ENCODE results near the gene SLC39A11. TPM values are rescaled to one million over a fixed set of nuclear protein-coding genes. Genes with fewer than 3 reads are reported as not detected.

Gene SLC39A11
- total RNA-seq, 1 donor from 2014 or later = 23.2 TPM

DNA sequence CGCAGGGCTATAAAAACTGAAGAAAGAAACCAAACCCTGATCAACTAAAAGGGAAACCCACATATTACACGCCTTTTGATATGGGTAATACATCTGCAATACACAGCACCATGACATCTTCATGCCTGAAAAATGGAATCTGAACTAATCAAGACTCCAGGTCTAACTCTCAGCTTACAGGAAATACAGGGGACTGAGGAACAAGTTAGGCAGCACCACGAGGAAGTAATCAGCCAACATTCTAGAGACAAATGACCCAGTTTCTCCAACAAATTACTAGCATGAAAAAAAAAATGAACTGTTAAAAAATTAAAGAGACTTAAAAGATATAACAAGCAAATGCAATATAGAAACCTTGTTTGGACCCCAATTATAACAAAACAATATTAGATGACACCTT, 9.1 kb downstream of the SLC39A11 start:
- H3K27ac Mint-ChIP-seq = no peak overlapping the region
- H3K9me3 Mint-ChIP-seq = peaks cover 11% of the 10 kb centered on the region
- H3K36me3 Mint-ChIP-seq = peaks cover 47% of the 10 kb centered on the region
- H3K4me3 Mint-ChIP-seq = no peak overlapping the region
- DNase-seq (ENCODE audit: extremely low spot score, unreplicated experiment) = no peak
- no peaks in the 10 kb centered on the region for H3K27me3 Mint-ChIP-seq
- no peaks in the 10 kb centered on the region for H3K4me1 Mint-ChIP-seq (ENCODE audit: unreplicated experiment)
- TF ChIP-seq, protein P1, sequence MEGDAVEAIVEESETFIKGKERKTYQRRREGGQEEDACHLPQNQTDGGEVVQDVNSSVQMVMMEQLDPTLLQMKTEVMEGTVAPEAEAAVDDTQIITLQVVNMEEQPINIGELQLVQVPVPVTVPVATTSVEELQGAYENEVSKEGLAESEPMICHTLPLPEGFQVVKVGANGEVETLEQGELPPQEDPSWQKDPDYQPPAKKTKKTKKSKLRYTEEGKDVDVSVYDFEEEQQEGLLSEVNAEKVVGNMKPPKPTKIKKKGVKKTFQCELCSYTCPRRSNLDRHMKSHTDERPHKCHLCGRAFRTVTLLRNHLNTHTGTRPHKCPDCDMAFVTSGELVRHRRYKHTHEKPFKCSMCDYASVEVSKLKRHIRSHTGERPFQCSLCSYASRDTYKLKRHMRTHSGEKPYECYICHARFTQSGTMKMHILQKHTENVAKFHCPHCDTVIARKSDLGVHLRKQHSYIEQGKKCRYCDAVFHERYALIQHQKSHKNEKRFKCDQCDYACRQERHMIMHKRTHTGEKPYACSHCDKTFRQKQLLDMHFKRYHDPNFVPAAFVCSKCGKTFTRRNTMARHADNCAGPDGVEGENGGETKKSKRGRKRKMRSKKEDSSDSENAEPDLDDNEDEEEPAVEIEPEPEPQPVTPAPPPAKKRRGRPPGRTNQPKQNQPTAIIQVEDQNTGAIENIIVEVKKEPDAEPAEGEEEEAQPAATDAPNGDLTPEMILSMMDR (conservative IDR thresholded peaks at IDR 0.05) = no peak

DNA sequence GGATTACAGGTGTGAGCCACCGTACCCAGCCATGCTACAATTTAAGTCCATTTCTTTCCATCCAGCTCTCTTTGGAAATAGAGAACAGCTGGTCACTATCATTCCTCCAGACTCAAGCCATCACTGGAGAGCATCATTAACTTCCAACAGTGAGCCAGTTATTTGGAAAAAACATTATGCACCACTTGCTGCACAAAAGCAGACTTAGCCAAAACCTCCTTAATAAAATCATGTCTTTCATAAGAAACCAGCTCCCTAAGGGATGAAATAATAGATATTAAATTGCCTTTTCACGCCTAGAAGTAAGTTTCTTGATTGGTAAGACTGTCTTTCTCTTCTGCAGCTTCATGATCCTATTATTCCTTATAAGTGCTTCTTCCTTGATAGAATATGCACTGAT, 17.9 kb downstream of the SLC39A11 start:
- Mint-ChIP-seq H3K4me1 (ENCODE audit: unreplicated experiment) (peaks cover 2% of the 10 kb centered on the region), H3K27me3 (no peaks in the 10 kb centered on the region), H3K9me3 (no peaks in the 10 kb centered on the region), H3K4me3 (no peak overlapping the region), H3K36me3 (peaks cover 10% of the 10 kb centered on the region), H3K27ac (no peak overlapping the region)
- DNase-seq (ENCODE audit: extremely low spot score, unreplicated experiment) = no peak
- TF ChIP-seq, protein P1 (conservative IDR thresholded peaks at IDR 0.05) = no peak

DNA sequence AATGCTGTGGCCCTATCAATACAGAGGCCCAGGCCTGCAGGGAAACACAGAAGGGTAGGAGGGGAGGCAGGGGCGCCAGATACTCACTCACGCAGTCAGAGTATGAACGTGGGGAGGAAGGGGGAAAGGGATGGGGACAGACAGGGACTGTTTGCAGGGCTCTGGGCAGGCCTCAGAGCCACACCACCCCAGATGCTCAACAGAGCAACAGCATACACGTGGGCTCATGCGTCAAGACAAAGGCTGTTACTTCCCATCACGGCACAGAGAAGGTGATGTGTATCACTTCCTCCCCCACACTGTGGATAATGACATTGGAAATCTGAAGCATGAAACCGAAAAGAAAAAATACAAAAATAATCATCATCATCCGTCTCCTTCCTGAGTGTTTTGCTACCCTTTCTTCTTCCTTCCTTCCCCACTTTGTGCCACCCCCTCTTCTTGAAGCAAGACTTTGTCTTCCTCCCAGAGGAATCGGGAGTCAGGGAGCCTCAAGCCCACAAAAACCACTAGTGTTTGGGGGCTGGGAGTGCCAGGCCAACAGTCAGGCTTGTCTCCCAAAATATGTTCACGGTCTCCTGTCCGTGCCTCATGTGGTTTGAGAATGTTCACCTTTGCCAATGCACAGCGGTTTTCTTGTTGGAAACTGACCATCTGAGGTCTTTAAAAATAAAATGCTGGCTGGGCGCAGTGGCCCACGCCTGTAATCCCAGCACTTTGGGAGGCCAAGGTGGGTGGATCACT, 20.1 kb downstream of the SLC39A11 start:
- no peak for DNase-seq (ENCODE audit: extremely low spot score, unreplicated experiment)

DNA sequence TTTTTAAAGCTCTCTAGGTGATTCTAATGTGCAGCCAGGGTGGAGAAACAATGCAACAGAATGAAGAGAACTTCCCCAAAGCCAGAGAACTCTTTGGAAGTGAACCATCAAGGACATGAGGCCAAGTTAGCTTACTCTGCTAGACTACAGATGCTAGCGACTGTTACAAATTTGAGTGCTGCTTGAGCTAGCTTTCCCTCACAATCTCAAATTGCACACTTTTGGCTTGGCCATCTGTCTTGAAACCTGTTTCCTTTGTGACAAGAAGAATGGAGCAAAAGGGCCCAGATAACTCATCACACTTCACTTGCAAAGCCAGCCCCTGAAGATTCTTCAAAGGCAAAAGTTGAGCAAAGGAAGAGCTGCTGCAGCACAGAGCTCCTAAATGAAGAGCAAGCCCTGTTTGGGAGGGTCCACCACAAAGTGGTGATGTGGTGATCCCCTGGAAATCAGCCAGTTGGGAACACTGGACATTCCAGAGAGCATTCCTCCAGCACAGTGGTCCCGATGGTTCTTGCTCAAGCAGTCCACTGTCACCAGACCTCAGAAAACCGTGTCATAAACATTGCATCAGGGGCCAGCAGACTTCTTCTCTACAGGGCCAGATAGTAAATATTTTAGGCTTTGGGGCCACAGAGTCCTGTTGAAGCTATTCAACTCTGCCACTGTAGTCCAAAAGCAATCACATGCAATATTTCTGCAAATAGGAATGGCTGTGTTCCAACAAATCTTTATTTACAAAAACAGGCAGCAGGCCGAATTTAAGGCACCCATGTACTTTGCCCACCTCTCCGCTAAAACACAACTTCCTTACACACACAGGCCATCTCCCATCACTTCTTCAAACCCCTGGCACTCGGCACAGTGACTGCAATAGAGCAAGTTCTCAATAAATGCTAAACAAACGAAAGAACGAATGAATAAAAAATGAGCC, 21.2 kb downstream of the SLC39A11 start:
- H3K27me3 Mint-ChIP-seq = no peaks in the 10 kb centered on the region
- no peak overlapping the region for H3K27ac Mint-ChIP-seq
- no peak for DNase-seq (ENCODE audit: extremely low spot score, unreplicated experiment)
- no peak overlapping the region for H3K4me3 Mint-ChIP-seq
- H3K36me3 Mint-ChIP-seq = peaks cover 10% of the 10 kb centered on the region
- TF ChIP-seq, protein P1 (conservative IDR thresholded peaks at IDR 0.05) = no peak
- H3K4me1 Mint-ChIP-seq (ENCODE audit: unreplicated experiment) = peaks cover 25% of the 10 kb centered on the region
- peaks cover 8% of the 10 kb centered on the region for H3K9me3 Mint-ChIP-seq

More for the DNA sequence above, 20.1 kb downstream of the SLC39A11 start:
- Mint-ChIP-seq H3K36me3 (peaks cover 5% of the 10 kb centered on the region), H3K4me1 (ENCODE audit: unreplicated experiment) (peaks cover 20% of the 10 kb centered on the region), H3K9me3 (peaks cover 2% of the 10 kb centered on the region), H3K27ac (no peak overlapping the region), H3K27me3 (no peaks in the 10 kb centered on the region), H3K4me3 (no peak overlapping the region)
- TF ChIP-seq, protein P1 (conservative IDR thresholded peaks at IDR 0.05) = no peak

DNA sequence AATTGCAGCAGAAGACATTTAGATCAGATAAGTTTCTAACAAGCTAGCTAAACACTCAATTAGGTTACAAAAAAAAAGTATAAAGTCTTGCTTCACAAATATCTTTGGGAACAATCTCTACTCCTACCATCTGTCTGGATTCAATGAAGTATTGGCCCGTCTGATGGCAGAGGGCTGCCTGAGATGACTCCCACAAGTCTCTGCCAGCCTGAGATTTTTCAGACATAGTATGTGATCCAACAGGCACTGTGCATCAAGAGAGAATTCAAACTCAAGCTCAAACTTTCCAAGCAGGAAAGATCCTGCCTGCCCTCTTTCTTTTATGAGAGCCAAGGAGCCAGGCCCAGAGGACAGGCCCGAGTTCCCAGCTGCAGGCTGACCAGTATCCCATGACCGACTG, 22.6 kb downstream of the SLC39A11 start:
- TF ChIP-seq, protein P1 (conservative IDR thresholded peaks at IDR 0.05) = no peak
- peaks cover 29% of the 10 kb centered on the region for H3K4me1 Mint-ChIP-seq (ENCODE audit: unreplicated experiment)
- no peak for DNase-seq (ENCODE audit: extremely low spot score, unreplicated experiment)
- peaks cover 10% of the 10 kb centered on the region for H3K36me3 Mint-ChIP-seq
- peaks cover 13% of the 10 kb centered on the region for H3K9me3 Mint-ChIP-seq
- no peak overlapping the region for H3K27ac Mint-ChIP-seq
- no peak overlapping the region for H3K4me3 Mint-ChIP-seq
- no peaks in the 10 kb centered on the region for H3K27me3 Mint-ChIP-seq

Data from type B pancreatic cell (in vitro differentiated cells).